ENCODE results near the gene TAF11L4.
"Not testable (repeated sequence)": the region's sequence is repeated elsewhere in the genome, so short reads cannot be mapped to it uniquely, and the experiment has no call there.

TAF11L4 gene

GRCh38 chr5:17521501-17521900, at the start of gene TAF11L4:
Gene TAF11L4 (plus strand): TSS chr5:17521801.
- not testable (repeated sequence) for DNase-seq

DNA sequence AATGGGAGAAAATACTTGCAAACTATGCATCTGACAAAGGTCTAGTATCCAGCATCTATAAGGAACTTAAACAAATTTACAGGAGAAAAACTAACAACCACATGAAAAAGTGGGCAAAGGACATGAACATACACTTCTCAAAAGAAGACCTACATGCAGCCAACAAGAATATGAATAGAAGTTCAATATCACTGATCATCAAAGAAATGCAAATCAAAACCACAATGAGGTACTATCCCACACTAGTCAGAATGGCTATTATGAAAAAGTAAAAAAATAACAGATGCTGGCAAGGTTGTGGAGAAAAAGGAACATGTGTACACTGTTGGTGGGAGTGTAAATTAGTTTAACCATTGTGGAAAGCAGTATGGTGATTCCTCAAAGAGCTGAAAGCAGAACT, 46.5 kb upstream of the TAF11L4 start:
- DNase-seq: not testable (repeated sequence)

GRCh38 chr5:17477043-17477442, 44.6 kb upstream of the TAF11L4 start:
- peak; percentile 82 for DNase-seq

- peak; percentile 85 for DNase-seq
These were observed 43.9 kb upstream of the TAF11L4 start for GRCh38 chr5:17477573-17478265.

DNA sequence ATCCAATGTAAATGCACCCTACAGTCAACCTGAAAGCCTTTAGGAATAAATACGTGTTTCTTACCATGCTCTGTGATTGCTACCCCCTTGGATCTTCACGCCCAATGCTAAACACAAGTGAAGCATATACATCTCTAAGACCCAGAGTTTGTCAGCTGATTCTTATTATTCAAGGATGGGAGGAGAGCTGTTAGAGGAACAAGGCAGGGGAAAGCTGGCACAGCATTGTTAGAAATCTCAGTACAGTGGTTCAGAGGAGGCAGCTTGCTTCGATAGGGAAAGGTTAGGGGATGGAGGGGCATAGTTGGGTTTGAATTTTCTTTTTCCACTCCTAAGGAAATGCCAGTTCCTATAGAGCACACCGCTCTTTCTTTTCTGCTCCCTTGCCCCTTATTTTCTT, 40.2 kb upstream of the TAF11L4 start:
- no peak for DNase-seq

GRCh38 chr5:17482790-17483189, 38.8 kb upstream of the TAF11L4 start:
- no peak for DNase-seq

DNA sequence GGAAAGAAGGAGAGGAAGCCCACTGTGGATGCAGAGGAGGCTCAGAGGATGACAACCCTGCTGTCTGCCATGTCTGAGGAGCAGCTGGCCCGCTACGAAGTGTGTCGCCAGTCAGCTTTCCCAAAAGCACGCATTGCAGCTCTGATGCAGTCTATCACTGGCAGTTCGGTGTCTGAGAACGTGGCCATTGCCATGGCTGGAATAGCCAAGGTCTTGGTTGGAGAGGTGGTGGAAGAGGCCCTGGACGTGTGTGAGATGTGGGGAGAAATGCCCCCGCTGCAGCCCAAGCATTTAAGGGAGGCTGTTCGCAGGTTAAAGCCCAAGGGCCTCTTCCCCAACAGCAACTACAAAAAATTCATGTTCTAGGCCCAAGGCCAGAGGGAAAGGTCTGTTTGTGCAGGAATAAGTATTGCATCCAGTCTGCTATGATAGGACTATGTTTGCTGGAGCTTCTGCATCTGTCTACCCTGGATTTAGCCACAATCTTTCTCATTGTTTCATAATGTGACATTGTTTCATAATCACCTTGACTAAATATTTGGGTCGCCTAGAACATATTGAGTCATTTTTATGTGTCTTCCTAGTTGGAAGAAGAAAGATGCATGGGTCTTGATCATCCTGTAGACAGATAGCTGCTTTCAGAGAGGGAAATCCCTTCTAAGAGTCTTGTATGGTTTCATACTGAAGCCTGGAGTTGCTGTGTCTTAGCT, 35.0 kb upstream of the TAF11L4 start:
- DNase-seq: not testable (repeated sequence)

DNA sequence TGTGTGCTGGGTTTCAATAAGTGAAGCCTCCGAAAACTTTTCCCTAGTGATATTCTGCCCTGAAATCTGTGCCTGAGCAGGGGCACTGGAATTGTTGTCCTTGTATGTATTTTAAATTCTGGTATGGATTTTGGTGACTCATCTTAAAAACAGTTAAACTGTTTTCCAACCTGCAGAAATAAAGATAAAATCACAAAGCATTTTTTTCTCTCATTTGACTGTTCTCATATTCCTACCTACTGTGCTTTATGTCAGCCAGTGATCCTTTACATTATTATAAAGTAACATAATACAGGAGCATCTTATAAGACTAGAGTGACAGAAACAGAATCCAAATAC, 34.5 kb upstream of the TAF11L4 start:
- DNase-seq: no peak

DNA sequence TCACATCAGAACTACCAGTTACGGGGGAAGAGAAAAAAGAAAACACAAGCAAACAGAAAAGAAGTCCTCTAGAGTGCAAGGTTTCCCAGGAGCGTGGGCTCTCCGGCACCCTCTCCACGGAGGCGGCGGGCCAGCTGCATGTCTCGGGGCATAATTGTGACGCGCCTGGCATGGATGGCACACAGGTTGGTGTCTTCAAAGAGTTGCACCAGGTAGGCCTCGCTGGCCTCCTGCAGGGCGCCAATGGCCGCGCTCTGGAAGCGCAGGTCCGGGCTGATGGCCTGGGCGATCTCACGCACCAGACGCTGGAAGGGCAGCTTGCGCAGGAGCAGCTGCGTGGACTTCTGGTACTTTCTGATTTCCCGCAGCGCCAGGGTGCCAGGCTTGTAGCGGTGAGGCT, 30.3 kb upstream of the TAF11L4 start:
- DNase-seq: not testable (repeated sequence)

DNA sequence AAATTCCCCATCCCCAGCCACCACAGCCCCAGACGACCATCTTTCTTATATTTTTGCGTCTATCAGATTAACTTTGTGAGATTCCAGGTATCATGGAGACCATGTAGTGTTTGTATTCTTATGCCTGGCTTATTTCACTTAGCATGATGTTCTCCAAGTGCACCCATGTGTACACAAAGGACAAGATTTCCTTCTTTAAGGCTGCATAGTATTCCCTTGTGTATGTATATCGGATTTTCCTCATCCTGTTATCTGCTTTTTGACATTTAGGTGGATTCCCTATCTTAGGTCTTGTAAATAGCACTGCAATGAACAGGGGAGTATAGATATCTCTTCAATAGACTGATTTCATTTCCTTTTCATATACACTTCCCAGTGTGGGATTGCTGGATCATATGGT, 28.8 kb upstream of the TAF11L4 start:
- DNase-seq: no peak

- DNase-seq: no peak
These were observed 24.2 kb upstream of the TAF11L4 start for GRCh38 chr5:17497446-17497845.

GRCh38 chr5:17497931-17498330, 23.7 kb upstream of the TAF11L4 start, which contains the start of gene TAF11L2:
Gene TAF11L2 (plus strand): TSS chr5:17498231.
- DNase-seq: not testable (repeated sequence)

- no peak for DNase-seq
These were observed 9.8 kb upstream of the TAF11L4 start for GRCh38 chr5:17511775-17512325.

GRCh38 chr5:17517526-17517925, 4.1 kb upstream of the TAF11L4 start:
- not testable (repeated sequence) for DNase-seq

DNA sequence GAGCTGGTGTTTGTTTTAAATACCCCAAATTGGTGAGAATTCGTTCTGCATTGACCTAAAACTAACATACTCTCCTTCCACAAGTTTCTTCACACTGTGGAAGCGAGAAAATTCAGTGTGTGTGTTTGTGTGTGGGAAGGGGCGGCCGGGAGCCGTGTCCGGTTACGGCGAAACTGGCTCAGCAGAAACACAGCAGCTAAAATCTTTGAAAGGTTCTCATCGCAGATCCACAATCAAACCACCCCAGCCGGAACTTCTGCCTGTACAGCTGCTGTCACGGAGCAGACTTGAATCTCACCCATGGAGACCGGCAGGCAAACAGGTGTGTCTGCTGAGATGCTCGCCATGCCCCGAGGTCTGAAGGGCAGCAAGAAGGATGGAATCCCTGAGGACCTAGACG, 3.5 kb upstream of the TAF11L4 start, which contains the start of gene TAF11L3:
TAF11L3 (plus strand) TSS at position 301 of the 400 bp plus-strand sequence.
- not testable (repeated sequence) for DNase-seq

- DNase-seq: not testable (repeated sequence)
These were observed 2.1 kb upstream of the TAF11L4 start for GRCh38 chr5:17519508-17519907.

- DNase-seq: not testable (repeated sequence)
These were observed 3.3 kb downstream of the TAF11L4 start, which contains the start of gene TAF11L5 for GRCh38 chr5:17524935-17525334. Gene TAF11L5 (plus strand): TSS chr5:17525235.

- not testable (repeated sequence) for DNase-seq
These were observed 4.9 kb downstream of the TAF11L4 start for GRCh38 chr5:17526504-17526903.

- not testable (repeated sequence) for DNase-seq
These were observed 6.8 kb downstream of the TAF11L4 start, which contains the start of gene TAF11L6 for GRCh38 chr5:17528369-17528768. Gene TAF11L6 (plus strand): TSS chr5:17528669.
